IPS DF 19.7 (cell line): ENCODE results near the gene SESTD1.
"Not testable (repeated sequence)": the region's sequence is repeated elsewhere in the genome, so short reads cannot be mapped to it uniquely, and the experiment has no call there.

Experiments
- DNase-seq: peaks from one replicate; pipeline ENCODE4 v3.0.0-alpha.2; 2013; ENCODE audit warnings: low read depth, low spot score

The SESTD1 gene

DNA sequence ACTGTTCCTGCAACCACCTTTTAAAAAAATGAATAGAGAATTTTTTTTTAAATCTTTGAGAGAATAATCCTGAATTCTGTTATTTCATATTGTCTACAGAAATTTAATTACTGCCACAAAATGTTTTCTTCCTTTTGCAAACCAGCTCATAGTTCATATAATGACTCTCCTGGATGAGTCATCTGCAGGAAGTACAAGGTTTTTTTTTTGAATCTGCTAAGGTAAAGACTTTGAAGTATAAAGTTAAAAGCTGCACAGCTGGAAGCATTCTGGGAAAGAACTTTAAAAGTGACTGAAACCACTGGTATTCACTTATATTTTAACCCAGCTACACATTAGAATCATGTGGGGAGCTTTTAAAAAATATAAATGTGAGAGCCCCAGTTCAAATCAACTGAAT, 25.4 kb downstream of the SESTD1 start:
- no peak for DNase-seq

DNA sequence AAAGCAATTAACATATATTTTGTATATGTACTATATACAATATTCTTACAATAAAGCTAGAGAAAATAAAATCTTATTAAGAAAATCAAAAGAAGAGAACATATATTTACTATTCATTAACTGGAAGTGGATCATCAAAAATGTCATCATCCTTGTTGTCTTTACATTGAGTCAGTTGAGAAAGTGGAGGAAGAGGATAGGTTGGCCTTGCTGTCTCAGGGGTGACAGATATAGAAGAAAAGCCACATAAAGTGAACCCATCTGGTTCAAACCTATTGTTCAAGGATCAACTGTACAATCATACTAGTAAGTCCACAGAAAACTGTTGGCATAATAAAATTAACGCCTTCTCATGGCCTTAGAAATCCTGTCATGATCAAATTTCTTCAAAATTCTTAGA, 26.6 kb downstream of the SESTD1 start:
- no peak for DNase-seq

DNA sequence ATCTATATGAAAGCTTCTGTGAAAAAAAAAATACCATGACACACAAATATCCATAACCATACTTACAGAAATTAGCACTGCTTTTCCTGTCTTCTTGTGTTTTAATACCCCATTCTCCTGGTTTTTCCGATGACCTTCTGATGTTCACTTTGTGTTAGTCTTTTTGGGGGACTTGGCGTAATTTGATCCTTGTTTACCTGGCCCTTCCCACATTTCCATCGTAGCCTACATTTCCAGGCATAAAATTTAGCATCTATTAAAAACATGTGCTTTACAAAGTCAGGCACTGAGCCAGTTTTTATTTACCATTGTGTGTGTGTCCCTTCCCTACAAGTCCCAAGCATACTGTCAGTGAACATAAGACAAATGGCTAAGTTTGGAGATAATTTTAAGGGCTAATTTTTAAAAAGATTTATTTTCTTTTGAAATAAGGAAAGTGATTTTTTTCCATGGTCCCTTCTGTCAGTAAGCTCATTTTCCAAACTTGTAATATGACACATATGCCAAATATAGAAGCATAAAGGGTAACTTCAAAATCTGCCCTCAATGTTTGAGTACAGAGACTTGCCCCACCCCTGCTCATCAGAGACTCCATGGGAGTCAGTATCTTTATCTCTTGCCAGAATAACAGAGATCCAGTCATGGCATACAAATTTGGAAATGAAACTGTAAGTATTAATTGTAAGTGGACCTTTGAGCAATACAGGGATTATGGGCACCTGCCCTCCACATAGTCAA, 27.3 kb downstream of the SESTD1 start:
- no peak for DNase-seq

DNA sequence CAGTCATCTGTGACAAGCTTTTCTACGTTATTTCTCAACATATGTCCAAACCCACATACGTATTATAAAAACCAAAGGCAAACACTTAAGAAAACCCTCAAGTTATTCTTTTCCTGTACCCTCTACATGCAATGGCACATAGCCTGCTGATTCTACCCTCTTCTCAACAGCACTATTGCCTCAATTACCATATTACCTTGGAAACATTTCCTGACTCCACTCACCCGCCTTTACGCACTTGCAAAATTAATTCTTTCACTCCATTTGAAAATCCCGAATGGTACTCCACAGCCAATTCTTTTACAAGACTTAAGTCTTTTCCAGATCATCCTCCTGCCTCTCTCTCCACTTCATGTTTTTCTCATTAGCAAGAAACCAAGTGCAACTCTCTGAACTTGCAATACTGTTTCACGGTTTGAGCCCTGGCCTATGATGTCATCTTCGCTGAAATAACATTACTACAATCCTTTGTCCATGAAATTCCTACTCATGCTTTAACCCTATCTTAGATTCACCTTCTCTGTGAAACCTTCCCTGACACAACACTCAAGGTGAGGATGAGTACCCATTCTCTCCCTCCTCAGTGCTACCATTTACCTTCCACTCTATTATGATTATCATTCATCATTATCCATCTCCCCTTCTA, 29.0 kb downstream of the SESTD1 start:
- no peak for DNase-seq

DNA sequence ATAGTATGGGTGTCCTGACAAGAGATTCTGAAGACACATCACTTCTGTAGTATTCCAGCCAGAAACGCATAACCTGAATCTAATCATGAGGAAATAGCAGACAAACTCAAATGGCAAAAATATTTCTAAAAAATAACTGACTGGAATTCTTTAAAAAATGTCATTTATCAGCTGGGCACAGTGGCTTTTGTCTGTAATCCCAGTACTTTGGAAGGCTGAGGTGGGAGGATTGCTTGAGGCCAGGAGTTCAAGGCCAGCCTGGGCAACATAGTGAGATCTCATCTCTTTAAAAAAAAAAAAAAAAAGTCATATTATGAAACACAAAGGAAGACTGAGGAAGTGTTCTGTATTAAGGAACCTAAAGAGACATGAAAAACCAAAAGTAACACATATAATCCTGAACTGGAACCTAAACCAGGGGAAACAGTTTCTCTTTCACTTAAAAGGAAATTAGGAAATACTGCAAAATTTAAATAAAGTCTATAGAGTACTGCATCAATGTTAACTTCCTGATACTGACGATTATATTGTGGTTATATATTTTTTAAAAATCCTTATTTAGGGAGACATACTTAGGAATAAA, 29.9 kb downstream of the SESTD1 start:
- no peak for DNase-seq

DNA sequence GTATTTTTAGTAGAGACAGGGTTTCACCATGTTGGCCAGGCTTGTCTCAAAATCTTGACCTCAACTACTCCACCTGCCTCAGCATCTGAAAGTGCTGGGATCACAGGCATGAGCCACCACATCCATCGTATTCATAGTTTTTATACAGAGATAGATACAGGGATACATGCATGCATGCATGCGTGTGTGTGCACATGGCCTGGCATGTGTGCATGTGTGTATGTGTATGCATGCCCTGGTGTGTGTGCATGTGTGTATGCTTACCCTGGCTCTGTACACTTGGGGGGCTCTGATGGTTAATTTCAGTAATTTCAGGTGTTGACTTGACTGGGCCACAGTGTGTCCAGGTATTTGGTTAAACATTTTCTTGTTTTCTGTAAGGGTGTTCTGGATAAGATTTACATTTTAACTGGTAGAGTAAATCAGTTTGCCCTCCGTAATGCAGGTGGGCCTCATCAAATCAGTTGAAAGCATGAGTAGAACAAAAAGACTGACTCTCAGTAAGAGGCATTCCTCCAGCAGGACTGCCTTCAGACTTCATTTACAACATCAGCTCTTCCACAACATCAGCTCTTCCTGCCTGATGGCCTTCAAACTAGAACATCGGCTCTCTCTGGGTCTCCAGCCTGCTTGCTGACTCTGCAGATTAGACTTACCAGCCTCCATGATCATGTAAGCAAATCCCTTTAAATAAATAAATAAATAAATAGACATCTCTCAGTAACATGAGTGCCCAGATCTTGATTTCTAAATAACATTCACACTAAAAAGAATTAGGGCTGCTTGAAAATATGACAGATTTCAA, 30.8 kb downstream of the SESTD1 start:
- DNase-seq = no peak

DNA sequence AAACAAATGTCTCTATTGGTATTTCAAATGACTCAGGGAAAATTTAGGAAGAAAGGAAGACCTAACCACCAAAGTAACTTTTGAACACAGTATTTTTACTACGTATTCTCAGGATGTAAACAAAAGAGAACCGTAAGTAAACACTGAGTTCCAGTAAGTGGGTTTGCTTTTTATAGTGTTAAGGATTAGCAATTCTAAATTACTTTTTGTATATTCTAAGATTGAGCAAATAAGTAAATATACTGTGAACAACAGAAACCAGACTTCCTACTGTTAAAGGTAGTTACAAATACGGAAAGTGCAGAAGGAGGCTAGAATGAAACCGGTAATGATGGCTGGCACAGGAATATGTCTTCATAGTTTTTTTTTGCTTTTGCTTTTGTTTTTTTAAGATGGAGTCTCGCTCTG, 31.5 kb downstream of the SESTD1 start:
- DNase-seq = no peak

DNA sequence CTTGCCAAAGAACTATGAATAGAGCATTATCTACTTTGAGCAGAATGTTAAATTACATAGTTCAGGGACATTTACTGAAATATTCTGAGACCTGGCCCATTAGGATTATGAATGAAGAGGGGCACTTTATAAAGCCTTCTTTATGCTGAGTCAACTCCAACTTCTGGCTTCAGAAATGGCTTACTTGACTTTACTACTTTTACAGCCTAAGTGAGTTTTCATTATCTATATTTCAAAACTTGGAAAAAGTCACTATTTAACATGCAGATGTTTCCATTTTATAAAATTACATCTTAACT, 37.7 kb downstream of the SESTD1 start:
- no peak for DNase-seq

DNA sequence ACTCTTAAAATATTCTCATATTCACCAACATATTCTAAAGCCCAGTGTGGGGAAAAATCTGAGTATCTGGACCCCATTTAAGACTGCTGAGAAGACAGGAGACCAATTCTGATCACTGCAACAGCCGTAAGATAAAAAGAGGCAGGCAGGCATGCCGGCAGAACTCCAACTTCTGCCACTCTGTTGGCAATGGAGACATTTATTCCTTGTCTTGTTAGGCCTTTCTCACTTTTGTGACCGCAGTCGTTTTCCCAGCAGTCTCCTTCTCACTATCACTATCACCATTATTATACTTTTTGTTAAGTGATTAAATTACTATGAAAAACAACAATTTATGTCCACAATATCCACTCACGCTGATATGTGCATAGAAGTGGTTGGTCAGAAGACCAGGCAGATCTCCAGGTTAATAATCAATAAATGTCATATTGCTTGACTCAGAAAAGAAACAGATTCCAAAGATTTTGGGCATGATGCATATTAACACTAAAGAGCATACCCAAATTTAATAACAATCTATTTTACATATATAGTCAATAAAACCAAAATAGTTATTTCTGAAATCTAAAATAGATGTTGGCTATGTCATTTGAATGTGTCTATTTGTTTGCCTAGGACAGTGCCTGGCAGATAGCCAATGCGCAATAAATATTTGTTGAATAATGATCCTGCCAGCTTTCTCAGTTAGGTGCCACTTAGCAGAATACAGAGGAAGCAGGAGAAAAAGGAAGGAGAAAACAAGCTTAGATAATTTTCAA, 38.2 kb downstream of the SESTD1 start:
- no peak for DNase-seq

DNA sequence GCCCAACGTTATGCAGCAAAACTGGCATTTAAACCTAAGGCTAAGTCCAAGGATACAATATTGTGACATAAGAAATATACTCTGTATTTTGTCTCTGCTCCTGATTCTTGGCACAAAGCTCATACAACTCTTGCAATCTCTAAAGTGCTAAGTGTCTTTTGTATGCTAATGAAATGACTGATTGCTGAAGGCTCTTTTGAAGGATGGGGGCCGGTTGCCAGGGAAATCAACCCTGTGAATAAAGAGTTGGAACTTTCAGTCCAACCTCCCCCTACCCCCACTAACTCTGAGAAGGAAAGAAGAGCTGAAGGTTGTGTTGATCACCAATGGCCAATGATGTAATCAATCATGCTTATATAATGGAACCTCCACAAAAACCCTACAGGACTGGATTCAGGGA, 40.3 kb downstream of the SESTD1 start:
- DNase-seq = no peak

DNA sequence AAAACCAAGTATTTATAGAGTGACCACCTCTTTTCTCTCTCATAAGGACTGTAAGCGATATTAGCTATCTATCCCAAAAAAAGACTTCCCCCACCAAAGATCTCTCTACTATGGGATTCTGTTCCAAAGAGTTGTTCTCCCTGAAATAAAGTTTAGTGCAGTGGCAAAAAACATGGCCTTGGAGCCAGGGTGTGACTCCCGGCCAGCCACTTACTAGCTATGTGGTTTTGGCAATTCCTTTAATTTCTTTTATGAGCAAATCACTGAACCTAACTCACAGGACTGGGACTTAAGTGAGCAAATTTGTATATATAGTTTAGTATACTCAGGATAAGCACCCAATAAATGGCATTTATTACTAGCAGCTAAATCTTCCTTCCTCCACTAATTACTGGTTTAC, 42.6 kb downstream of the SESTD1 start:
- no peak for DNase-seq

DNA sequence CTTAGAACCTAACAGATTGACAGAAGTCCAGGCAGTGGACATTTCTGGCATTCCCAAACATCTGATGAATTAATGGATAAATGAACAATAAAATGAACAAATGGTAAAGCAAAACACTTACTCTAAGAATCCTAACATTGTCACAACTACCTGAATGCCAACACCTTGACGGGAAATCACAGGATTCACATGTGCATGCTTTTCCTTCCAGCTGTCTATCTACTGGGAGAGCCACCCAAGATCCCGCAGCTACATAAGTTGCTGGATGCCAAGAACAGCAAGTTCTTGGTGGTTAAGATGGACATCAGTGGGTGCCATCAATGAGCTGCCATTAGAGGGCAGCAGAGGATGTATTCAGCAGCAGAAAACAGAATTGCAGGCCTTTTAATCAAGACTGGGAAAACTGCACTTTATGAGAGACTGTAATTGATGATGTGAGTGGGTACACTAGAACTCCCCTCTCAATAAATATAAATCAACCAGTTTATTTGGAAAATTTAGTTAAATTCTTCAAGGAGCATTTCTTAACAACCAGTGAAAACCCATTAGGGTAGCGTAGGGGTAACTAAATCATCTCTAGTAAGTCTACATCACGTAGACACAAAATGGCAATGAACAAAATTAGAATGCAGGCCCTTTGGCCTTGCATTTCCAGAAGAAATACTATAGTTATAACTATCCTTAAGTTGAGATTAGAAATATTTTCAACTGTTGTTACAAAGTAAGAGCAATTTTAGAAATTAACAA, 45.6 kb downstream of the SESTD1 start:
- DNase-seq = peak; percentile 38

DNA sequence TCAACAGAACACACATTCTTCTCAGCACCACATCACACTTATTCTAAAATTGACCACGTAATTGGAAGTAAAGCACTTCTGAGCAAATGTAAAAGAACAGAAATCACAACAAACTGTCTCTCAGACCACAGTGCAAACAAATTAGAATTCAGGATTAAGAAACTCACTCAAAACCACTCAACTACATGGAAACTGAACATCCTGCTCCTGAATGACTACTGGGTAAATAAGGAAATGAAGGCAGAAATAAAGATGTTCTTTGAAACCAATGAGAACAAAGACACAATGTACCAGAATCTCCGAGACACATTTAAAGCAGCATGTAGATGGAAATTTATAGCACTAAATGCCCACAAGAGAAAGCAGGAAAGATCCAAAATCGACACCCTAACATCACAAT, 50.0 kb downstream of the SESTD1 start:
- not testable (repeated sequence) for DNase-seq

DNA sequence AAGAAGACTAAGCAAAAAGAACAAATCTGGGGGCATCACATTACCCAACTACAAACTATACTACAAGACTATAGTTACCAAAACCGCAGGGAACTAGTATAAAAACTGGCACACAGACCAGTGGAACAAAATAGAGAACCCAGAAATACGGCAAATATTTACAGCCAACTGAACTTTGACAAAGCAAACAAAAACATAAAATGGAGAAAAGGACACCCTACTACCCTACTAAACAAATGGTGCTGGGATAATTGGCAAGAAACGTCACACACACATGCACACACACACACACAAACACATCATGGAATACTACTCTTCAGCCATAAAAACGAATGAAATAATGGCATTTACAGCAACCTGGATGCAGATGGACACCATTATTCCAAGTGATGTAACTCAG, 53.3 kb downstream of the SESTD1 start:
- no peak for DNase-seq

DNA sequence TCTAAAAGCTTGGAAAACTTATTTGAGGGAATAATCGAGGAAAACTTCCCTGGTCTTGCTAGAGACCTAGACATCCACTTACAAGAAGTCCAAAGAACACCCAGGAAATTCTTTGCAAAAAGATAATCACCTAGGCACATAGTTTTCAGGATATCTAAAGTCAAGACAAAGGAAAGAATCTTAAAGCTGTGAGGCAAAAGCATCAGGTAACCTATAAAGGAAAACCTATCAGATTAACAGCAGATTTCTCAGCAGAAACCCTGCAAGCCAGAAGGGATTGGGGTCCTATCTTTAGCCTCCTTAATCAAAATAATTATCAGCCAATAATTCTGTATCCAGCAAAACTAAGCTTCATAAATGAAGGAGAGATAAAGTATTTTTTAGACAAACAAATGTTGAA, 56.4 kb downstream of the SESTD1 start:
- not testable (repeated sequence) for DNase-seq

DNA sequence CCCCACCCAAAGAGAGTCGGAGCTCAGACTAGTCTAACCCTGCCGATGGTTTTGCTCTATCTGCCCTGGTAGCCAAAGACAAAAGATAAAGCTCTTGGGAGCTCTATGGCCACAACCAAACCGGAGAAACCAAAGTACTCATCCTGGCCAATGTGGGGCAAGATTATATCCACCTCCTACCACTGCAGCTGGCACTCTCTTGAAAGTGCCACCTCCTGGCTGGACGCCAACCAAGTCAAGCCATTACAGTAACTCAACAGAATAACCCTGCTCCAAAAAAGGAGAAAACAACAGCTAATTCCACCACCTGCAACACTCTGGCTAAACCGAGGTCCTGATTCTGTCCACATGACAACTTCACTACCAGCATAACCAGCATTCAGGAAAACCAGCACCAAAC, 57.6 kb downstream of the SESTD1 start:
- DNase-seq = no peak

DNA sequence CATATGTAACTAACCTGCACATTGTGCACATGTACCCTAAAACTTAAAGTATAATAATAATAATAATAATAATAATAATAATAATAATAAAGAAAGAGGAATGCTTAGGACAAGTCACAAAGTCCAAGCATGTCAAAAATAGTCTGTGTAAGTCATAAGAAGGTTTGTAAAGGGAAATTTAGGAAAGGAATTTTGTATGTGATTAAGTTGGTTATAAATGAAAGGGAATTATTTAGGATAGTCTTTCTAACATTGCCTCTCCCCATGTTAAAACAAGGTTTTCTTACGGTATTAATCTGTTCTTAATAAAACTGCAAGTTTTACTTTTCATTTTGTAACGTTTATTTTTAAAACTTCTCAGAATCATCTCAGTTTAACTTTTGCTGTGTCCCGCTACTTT, 62.8 kb downstream of the SESTD1 start:
- no peak for DNase-seq

DNA sequence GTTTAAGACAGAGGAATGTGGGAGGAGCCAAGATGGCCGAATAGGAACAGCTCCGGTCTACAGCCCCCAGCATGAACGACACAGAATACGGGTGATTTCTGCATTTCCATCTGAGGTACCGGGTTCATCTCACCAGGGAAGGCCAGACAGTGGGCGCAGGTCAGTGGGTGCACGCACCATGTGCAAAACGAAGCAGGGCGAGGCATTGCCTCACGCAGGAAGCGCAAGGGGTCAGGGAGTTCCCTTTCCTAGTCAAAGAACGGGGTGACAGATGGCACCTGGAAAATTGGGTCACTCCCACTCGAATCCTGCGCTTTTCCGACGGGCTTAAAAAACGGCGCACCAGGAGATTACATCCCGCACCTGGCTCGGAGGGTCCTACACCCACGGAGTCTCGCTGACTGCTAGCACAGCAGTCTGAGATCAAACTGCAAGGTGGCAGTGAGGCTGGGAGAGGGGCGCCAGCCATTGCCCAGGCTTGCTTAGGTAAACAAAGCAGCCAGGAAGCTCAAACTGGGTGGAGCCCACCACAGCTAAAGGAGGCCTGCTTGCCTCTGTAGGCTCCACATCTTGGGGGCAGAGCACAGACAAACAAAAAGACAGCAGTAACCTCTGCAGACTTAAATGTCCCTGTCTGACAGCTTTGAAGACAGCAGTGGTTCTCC, 68.6 kb downstream of the SESTD1 start:
- DNase-seq = not testable (repeated sequence)

DNA sequence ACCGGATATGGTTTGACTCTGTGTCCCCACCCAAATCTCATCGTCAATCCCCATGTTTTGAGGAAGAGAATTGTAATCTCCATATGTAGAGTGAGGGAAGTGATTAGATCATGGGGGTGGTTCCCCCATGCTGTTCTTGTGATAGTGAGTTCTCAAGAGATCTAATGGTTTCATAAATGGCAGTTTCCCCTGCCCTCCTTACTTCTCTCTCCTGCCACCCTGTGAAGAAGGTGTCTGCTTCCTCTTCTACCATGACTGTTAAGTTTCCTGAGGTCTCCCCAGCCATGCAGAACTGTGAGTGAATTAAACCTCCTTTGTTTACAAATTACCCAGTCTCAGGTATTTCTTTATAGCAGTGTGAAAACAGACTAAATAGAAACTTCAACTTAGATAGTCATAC, 69.5 kb downstream of the SESTD1 start:
- no peak for DNase-seq

DNA sequence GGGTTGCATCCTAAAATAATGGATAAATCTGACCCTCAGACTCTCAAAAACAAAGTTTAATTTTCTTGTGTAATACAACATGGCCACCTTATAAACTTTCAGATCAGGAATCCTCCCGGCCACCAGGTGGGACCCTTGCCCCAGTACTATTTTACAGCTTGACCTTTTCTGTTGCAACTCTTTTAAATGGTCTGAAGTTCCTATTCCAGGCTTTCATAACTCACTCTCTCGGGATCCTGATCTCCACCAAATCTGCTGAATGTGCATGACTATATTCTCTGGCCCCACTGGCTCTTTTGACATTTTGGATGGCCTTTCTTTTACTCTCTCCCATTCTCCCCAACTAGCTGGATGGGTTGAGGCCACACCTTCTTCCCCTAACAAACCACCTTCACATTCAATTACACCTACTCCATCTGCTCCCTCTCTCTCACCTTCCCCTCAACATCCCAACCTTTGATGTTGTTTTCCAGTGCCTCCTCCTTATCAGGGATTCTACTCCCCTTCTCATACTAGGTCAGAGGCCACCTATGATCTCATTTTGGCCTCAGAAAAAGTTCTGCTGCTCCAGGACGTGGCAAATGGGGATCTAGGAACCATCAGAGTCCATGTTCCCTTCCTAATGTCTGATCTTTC, 70.8 kb downstream of the SESTD1 start:
- no peak for DNase-seq
